ENCODE results near the gene YY1. TPM values are rescaled to one million over a fixed set of nuclear protein-coding genes. Genes with fewer than 3 reads are reported as not detected.
"Not testable (repeated sequence)": the region's sequence is repeated elsewhere in the genome, so short reads cannot be mapped to it uniquely, and the experiment has no call there.

The YY1 gene
- total RNA-seq, 8 experiments from 2014 or later: 23.4 to 58.3 (median 30.4) TPM

GRCh38 chr14:100285021-100285912, 46.3 kb downstream of the YY1 start:
- WGBS, 10 experiments: no CpG with 5 or more reads among the region's 82 CpGs
- Histone ChIP-seq H3K4me3 (peak overlapping the region; percentile 47 to 84 (median 60)), H3K4me1 (replicated peaks in 1 of 2) (peaks cover 11 to 27% of the 10 kb centered on the region in 2 donors), H3K27ac (peak overlapping the region; percentile 29 to 84)
- in situ Hi-C loops (cut with MboI; ENCODE audit: low pct_unique_long_range_greater_than_20kb in 2 of 9, low sequenced_read_pairs in 9 of 9, unreplicated experiment in 9 of 9): no loop called here
- peak; percentile 75 to 89 (median 86) for ATAC-seq (replicated peaks in 6 of 8)

GRCh38 chr14:100285913-100286400, 47.0 kb downstream of the YY1 start:
- peak overlapping the region in 1 of 2 donors; percentile 84 for H3K27ac ChIP-seq
- ATAC-seq (replicated peaks in 6 of 8): no peak
- peak overlapping the region; percentile 47 to 84 (median 60) for H3K4me3 ChIP-seq
- in situ Hi-C loops (cut with MboI; ENCODE audit: low pct_unique_long_range_greater_than_20kb in 2 of 9, low sequenced_read_pairs in 9 of 9, unreplicated experiment in 9 of 9): no loop called here
- H3K4me1 ChIP-seq (replicated peaks in 1 of 2): peaks cover 15 to 28% of the 10 kb centered on the region in 2 donors
- 0 to 100% (median 60%) methylated on average over 1 to 2 of the region's 13 CpGs; no CpG with 5 or more reads in 7 of the 10 experiments for WGBS, 10 experiments

GRCh38 chr14:100286484-100287191, 47.7 kb downstream of the YY1 start:
- WGBS, 10 experiments: 100% methylated on average over 1 of the region's 10 CpGs; no CpG with 5 or more reads in 8 of the 10 experiments
- H3K4me1 ChIP-seq (replicated peaks in 1 of 2): peaks cover 15 to 28% of the 10 kb centered on the region in 2 donors
- in situ Hi-C loops (cut with MboI; ENCODE audit: low pct_unique_long_range_greater_than_20kb in 2 of 9, low sequenced_read_pairs in 9 of 9, unreplicated experiment in 9 of 9): no loop called here
- H3K27ac ChIP-seq: peak overlapping the region in 1 of 2 donors; percentile 9
- no peak overlapping the region for H3K4me3 ChIP-seq
- ATAC-seq (replicated peaks in 6 of 8): no peak

- 61 to 100% (median 90%) methylated on average over 1 to 3 of the region's 12 CpGs; no CpG with 5 or more reads in 7 of the 10 experiments for WGBS, 10 experiments
- peak in 1 of 8 experiments; percentile 7 for ATAC-seq (replicated peaks in 6 of 8)
- H3K27ac ChIP-seq: peak overlapping the region in 1 of 2 donors; percentile 9
- in situ Hi-C loops (cut with MboI; ENCODE audit: low pct_unique_long_range_greater_than_20kb in 2 of 9, low sequenced_read_pairs in 9 of 9, unreplicated experiment in 9 of 9): no loop called here
- H3K4me1 ChIP-seq (replicated peaks in 1 of 2): peaks cover 15 to 28% of the 10 kb centered on the region in 2 donors
- H3K4me3 ChIP-seq: no peak overlapping the region
Observed at GRCh38 chr14:100287202-100287997, 48.5 kb downstream of the YY1 start.

GRCh38 chr14:100287998-100288295, 49.0 kb downstream of the YY1 start:
- in situ Hi-C loops (cut with MboI; ENCODE audit: low pct_unique_long_range_greater_than_20kb in 2 of 9, low sequenced_read_pairs in 9 of 9, unreplicated experiment in 9 of 9); H3K4me3 ChIP-seq; ATAC-seq (replicated peaks in 6 of 8): not testable (repeated sequence)
- Histone ChIP-seq H3K27ac (peak overlapping the region in 1 of 2 donors; percentile 9), H3K4me1 (replicated peaks in 1 of 2) (peaks cover 15 to 28% of the 10 kb centered on the region in 2 donors)
- WGBS, 10 experiments: 70 to 100% (median 100%) methylated on average over 1 to 4 of the region's 8 CpGs; no CpG with 5 or more reads in 5 of the 10 experiments

GRCh38 chr14:100288382-100289185, 49.6 kb downstream of the YY1 start:
- in situ Hi-C loops (cut with MboI; ENCODE audit: low pct_unique_long_range_greater_than_20kb in 2 of 9, low sequenced_read_pairs in 9 of 9, unreplicated experiment in 9 of 9): no loop called here

GRCh38 chr14:100289916-100290606, 51.1 kb downstream of the YY1 start:
- in situ Hi-C loops (cut with MboI; ENCODE audit: low pct_unique_long_range_greater_than_20kb in 2 of 9, low sequenced_read_pairs in 9 of 9, unreplicated experiment in 9 of 9): no loop called here
- Histone ChIP-seq H3K4me3 (no peak overlapping the region), H3K4me1 (replicated peaks in 1 of 2) (peaks cover 15 to 28% of the 10 kb centered on the region in 2 donors), H3K27ac (peak overlapping the region in 1 of 2 donors; percentile 37)
- WGBS, 10 experiments: 40 to 80% (median 57%) methylated on average over 1 to 5 of the region's 9 CpGs; no CpG with 5 or more reads in 4 of the 10 experiments
- no peak for ATAC-seq (replicated peaks in 6 of 8)

More at GRCh38 chr14:100288382-100289185, 49.6 kb downstream of the YY1 start:
- Histone ChIP-seq H3K4me1 (replicated peaks in 1 of 2) (peaks cover 15 to 28% of the 10 kb centered on the region in 2 donors), H3K27ac (no peak overlapping the region), H3K4me3 (no peak overlapping the region)
- ATAC-seq (replicated peaks in 6 of 8): no peak
- 14 to 100% (median 75%) methylated on average over 1 to 4 of the region's 12 CpGs; no CpG with 5 or more reads in 4 of the 10 experiments for WGBS, 10 experiments

GRCh38 chr14:100290607-100291304, 51.8 kb downstream of the YY1 start:
- H3K4me1 ChIP-seq (replicated peaks in 1 of 2): peaks cover 14 to 27% of the 10 kb centered on the region in 2 donors
- ATAC-seq (replicated peaks in 6 of 8): peak in 3 of 8 experiments; percentile 7 to 23 (median 16)
- 74 to 88% (median 83%) methylated on average over 1 to 8 of the region's 12 CpGs; no CpG with 5 or more reads in 5 of the 10 experiments for whole genome bisulfite sequencing, 10 experiments
- no peak overlapping the region for H3K4me3 ChIP-seq
- in situ Hi-C loops (cut with MboI; ENCODE audit: low pct_unique_long_range_greater_than_20kb in 2 of 9, low sequenced_read_pairs in 9 of 9, unreplicated experiment in 9 of 9): no loop called here
- H3K27ac ChIP-seq: no peak overlapping the region

GRCh38 chr14:100291305-100292075, 52.5 kb downstream of the YY1 start:
- Histone ChIP-seq H3K27ac (no peak overlapping the region), H3K4me3 (no peak overlapping the region), H3K4me1 (replicated peaks in 1 of 2) (peaks cover 11 to 23% of the 10 kb centered on the region in 2 donors)
- 60 to 100% (median 93%) methylated on average over 1 to 4 of the region's 13 CpGs; no CpG with 5 or more reads in 5 of the 10 experiments for WGBS, 10 experiments
- in situ Hi-C loops (cut with MboI; ENCODE audit: low pct_unique_long_range_greater_than_20kb in 2 of 9, low sequenced_read_pairs in 9 of 9, unreplicated experiment in 9 of 9): no loop called here
- ATAC-seq (replicated peaks in 6 of 8): no peak

- WGBS, 10 experiments: 90 to 100% (median 94%) methylated on average over 2 to 20 of the region's 61 CpGs; no CpG with 5 or more reads in 5 of the 10 experiments
- H3K27ac ChIP-seq: no peak overlapping the region
- peak in 1 of 8 experiments; percentile 1 for ATAC-seq (replicated peaks in 6 of 8)
- in situ Hi-C loops (cut with MboI; ENCODE audit: low pct_unique_long_range_greater_than_20kb in 2 of 9, low sequenced_read_pairs in 9 of 9, unreplicated experiment in 9 of 9): no loop called here
- H3K4me1 ChIP-seq (replicated peaks in 1 of 2): peaks cover 11 to 14% of the 10 kb centered on the region in 2 donors
- no peak overlapping the region for H3K4me3 ChIP-seq
Observed at GRCh38 chr14:100292301-100292775, 53.4 kb downstream of the YY1 start.

Measured in motor neuron (in vitro differentiated cells).